PC-9 (cell line): Measurements from ENCODE around the gene EPHB4.

Experiments
- CTCF ChIP-seq: fragments of 200-600 bp; sonication (generic); conservative IDR thresholded peaks from 2 replicates; pipeline ENCODE4 v1.6.1; 2017; ENCODE audit warnings: mixed run types, antibody characterized with exemption, mild to moderate bottlenecking, moderate library complexity
- EZH2 ChIP-seq: fragments of 200-600 bp; sonication (generic); IDR thresholded peaks from 2 replicates; pipeline ENCODE4 v1.8.0; 2017; ENCODE audit warnings: antibody characterized with exemption, low read depth

- TF ChIP-seq CTCF (no peak), EZH2 (no peak)
Measured at GRCh38 chr7:100818366-100818765, 9.0 kb downstream of the EPHB4 start.
